ENCODE data around the gene AKIRIN2.

GRCh38 chr6:87630746-87631145, 71.3 kb downstream of the AKIRIN2 start:
- TF ChIP-seq CTCF (IDR thresholded peaks at IDR 0.05; ENCODE audit: insufficient read depth, low read length) (no peak), POLR2AphosphoS5 (IDR thresholded peaks at IDR 0.05; ENCODE audit: low read depth) (no peak), REST (IDR thresholded peaks at IDR 0.05; ENCODE audit: insufficient replicate concordance, low read depth) (no peak)
